Calu3 (cell line): ENCODE measurements around the gene POLD3. TPM values are rescaled to one million over a fixed set of nuclear protein-coding genes. Genes with fewer than 3 reads are reported as not detected.

ENCODE experiments used
- BruUV-seq: library from RNA; stranded (reverse); fragments of 400-500 nt; replicated peaks from 2 replicates; lab custom pipeline; 2021; lab: Mats Ljungman, UMichigan
- CTCF ChIA-PET: fragments of 300-600 bp; sonication (Branson Sonifier 250); formaldehyde crosslinking; loops from one replicate; lab custom pipeline; 2022; ENCODE audit warnings: antibody characterized with exemption; lab: Charles Lee
- DNase-seq: peaks from one replicate; pipeline ENCODE4 v3.0.0; 2022
- H3K27ac Mint-ChIP-seq: one replicate; pipeline ENCODE4 v1.8.0; 2022; ENCODE audit warnings: mixed read lengths; ENCODE audit not compliant: unreplicated experiment
- H3K27me3 Mint-ChIP-seq: one replicate; pipeline ENCODE4 v1.8.0; 2022; ENCODE audit warnings: mixed read lengths; ENCODE audit not compliant: unreplicated experiment
- H3K36me3 Mint-ChIP-seq: one replicate; pipeline ENCODE4 v1.8.0; 2022; ENCODE audit warnings: mild to moderate bottlenecking, moderate library complexity, mixed read lengths; ENCODE audit not compliant: insufficient read depth, unreplicated experiment
- H3K4me1 Mint-ChIP-seq: one replicate; pipeline ENCODE4 v1.8.0; 2022; ENCODE audit warnings: mild to moderate bottlenecking, low read depth, mixed read lengths; ENCODE audit not compliant: unreplicated experiment
- H3K4me3 Mint-ChIP-seq: one replicate; pipeline ENCODE4 v1.8.0; 2022; ENCODE audit warnings: mild to moderate bottlenecking, low read depth, moderate library complexity, mixed read lengths; ENCODE audit not compliant: unreplicated experiment
- H3K9me3 Mint-ChIP-seq: one replicate; pipeline ENCODE4 v1.8.0; 2022; ENCODE audit warnings: low read depth, mixed read lengths; ENCODE audit not compliant: unreplicated experiment
- intact Hi-C: fragments of 100-400 bp; cut with micrococcal nuclease; formaldehyde crosslinking; loops from one replicate; pipeline ENCODE4 v1.10.0; 2022; ENCODE audit not compliant: unreplicated experiment
- total RNA-seq: library from RNA; stranded (reverse); gene quantifications from 2 replicates; pipeline ENCODE4 v1.2.3, GENCODE V29; 2022
- TF ChIP-seq, protein P1 (sequence below): fragments of 200-600 bp; IDR thresholded peaks from one replicate; pipeline ENCODE4 v1.8.0; 2022; ENCODE audit warnings: antibody characterized with exemption; ENCODE audit not compliant: unreplicated experiment

Gene POLD3
- total RNA-seq, 1 experiment from 2014 or later = 25.1 TPM

DNA sequence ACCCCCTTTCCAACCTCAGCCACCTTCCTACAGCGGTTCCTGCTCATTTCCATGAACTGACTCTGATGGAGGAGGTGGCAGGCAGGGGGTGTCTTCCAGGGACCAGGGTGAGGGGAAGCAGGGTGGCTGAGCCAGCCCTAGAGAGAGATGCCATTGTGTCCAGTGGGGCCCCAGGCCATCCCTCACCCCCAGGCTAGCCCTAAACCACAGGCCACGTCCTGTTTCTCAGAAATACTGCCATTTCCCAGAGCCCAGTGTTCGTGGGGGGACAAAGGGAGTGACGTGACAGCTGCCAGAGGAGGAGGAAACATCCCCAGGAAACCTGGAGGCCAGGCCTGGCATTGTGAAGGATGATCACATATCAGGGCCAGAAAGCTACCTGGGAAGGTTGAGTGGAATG is 99.4 kb downstream of the POLD3 start:
- TF ChIP-seq, protein P1, sequence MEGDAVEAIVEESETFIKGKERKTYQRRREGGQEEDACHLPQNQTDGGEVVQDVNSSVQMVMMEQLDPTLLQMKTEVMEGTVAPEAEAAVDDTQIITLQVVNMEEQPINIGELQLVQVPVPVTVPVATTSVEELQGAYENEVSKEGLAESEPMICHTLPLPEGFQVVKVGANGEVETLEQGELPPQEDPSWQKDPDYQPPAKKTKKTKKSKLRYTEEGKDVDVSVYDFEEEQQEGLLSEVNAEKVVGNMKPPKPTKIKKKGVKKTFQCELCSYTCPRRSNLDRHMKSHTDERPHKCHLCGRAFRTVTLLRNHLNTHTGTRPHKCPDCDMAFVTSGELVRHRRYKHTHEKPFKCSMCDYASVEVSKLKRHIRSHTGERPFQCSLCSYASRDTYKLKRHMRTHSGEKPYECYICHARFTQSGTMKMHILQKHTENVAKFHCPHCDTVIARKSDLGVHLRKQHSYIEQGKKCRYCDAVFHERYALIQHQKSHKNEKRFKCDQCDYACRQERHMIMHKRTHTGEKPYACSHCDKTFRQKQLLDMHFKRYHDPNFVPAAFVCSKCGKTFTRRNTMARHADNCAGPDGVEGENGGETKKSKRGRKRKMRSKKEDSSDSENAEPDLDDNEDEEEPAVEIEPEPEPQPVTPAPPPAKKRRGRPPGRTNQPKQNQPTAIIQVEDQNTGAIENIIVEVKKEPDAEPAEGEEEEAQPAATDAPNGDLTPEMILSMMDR = no peak
- Mint-ChIP-seq H3K36me3 (no peaks in the 10 kb centered on the region), H3K27ac (no peak overlapping the region), H3K9me3 (no peaks in the 10 kb centered on the region), H3K4me1 (no peaks in the 10 kb centered on the region), H3K27me3 (peaks cover 30% of the 10 kb centered on the region), H3K4me3 (no peak overlapping the region)
- intact Hi-C loops = no loop called here
- no peak for DNase-seq
- no TSS peak for BruUV-seq
- CTCF ChIA-PET = interaction anchor here (1.1 kb wide), 1 partner anchor 11 kb away, joined by 3 read pairs; no protein-coding TSS in a partner anchor

Other genes with a start within 250 kb of the POLD3 start
- gene PGM2L1, start 194.1 kb upstream of the POLD3 start, total RNA-seq = 7.2 and 8.7 TPM in 2 replicates
- 1.5 and 3.8 TPM in 2 replicates for gene KCNE3, start 125.0 kb upstream of the POLD3 start, total RNA-seq
- 7.8 and 10.9 TPM in 2 replicates for gene LIPT2, start 98.9 kb upstream of the POLD3 start, total RNA-seq
- gene CHRDL2, start 138.8 kb downstream of the POLD3 start, total RNA-seq = not detected in 2 replicates
- gene RNF169, start 156.3 kb downstream of the POLD3 start, total RNA-seq = 20.7 and 22.5 TPM in 2 replicates